WTC11 (cell line): ENCODE data around the gene RNF215. TPM values are rescaled to one million over a fixed set of nuclear protein-coding genes. Genes with fewer than 3 reads are reported as not detected.

Source experiments
- ATAC-seq: fragments of 200-7000 bp; cut with Tn5 transposase; 2 replicates; pipeline ENCODE4 v1.10.0; 2021; ENCODE audit warnings: mild to moderate bottlenecking, moderate library complexity
- CTCF ChIA-PET: fragments of 300-600 bp; sonication (Branson Sonifier 250); formaldehyde crosslinking; loops from one replicate; lab custom pipeline; 2021; ENCODE audit warnings: antibody characterized with exemption; lab: Charles Lee
- POLR2A ChIA-PET: fragments of 350-600 bp; sonication (Branson Sonifier 250); formaldehyde crosslinking; loops from one replicate; lab custom pipeline; 2021; ENCODE audit warnings: antibody characterized with exemption; lab: Charles Lee
- DNase-seq: peaks from one replicate; pipeline ENCODE4 v3.0.0; 2021; ENCODE audit warnings: low spot score
- H3K27ac Mint-ChIP-seq: 2 replicates; pipeline ENCODE4 v1.8.0; 2021; ENCODE audit warnings: mixed read lengths
- H3K27me3 Mint-ChIP-seq: 2 replicates; pipeline ENCODE4 v1.8.0; 2021; ENCODE audit warnings: low read depth, mild to moderate bottlenecking, moderate library complexity, mixed read lengths
- H3K36me3 Mint-ChIP-seq: 2 replicates; pipeline ENCODE4 v1.8.0; 2021; ENCODE audit warnings: mixed read lengths
- H3K4me1 Mint-ChIP-seq: 2 replicates; pipeline ENCODE4 v1.8.0; 2022; ENCODE audit warnings: mixed read lengths
- H3K4me3 Mint-ChIP-seq: 2 replicates; pipeline ENCODE4 v1.8.0; 2021; ENCODE audit warnings: mild to moderate bottlenecking, moderate library complexity, mixed read lengths
- H3K9me3 Mint-ChIP-seq: 2 replicates; pipeline ENCODE4 v1.8.0; 2021; ENCODE audit warnings: mixed read lengths
- AFF4 ChIP-seq: sonication (generic); formaldehyde crosslinking; IDR thresholded peaks from 2 replicates; pipeline ENCODE4 v1.8.1; 2023; ENCODE audit warnings: mild to moderate bottlenecking, missing genetic modification reagents, borderline replicate concordance
- CREM ChIP-seq: sonication (generic); formaldehyde crosslinking; IDR thresholded peaks from 2 replicates; pipeline ENCODE4 v1.8.1; 2022; ENCODE audit warnings: mild to moderate bottlenecking, missing genetic modification reagents, moderate library complexity
- ETV6 ChIP-seq: sonication (generic); formaldehyde crosslinking; IDR thresholded peaks from 2 replicates; pipeline ENCODE4 v1.8.1; 2022; ENCODE audit warnings: mild to moderate bottlenecking, missing genetic modification reagents
- FOXJ3 ChIP-seq: sonication (generic); formaldehyde crosslinking; IDR thresholded peaks from 2 replicates; pipeline ENCODE4 v1.9.0; 2021; ENCODE audit warnings: missing genetic modification reagents, mild to moderate bottlenecking, borderline replicate concordance
- PRRX2 ChIP-seq: fragments of 250-450 bp; sonication (Bioruptor Pico); IDR thresholded peaks from 2 replicates; pipeline ENCODE4 v1.8.0; 2021; ENCODE audit warnings: mild to moderate bottlenecking
- RORB ChIP-seq: fragments of 250-450 bp; sonication (Bioruptor Pico); IDR thresholded peaks from 2 replicates; pipeline ENCODE4 v1.9.0; 2021; ENCODE audit warnings: mild to moderate bottlenecking
- SOX15 ChIP-seq: fragments of 250-450 bp; sonication (Bioruptor Pico); IDR thresholded peaks from 2 replicates; pipeline ENCODE4 v1.9.0; 2021; ENCODE audit warnings: mild to moderate bottlenecking
- TEAD1 ChIP-seq: sonication (generic); formaldehyde crosslinking; IDR thresholded peaks from 2 replicates; pipeline ENCODE4 v1.8.0; 2022; ENCODE audit warnings: mild to moderate bottlenecking, missing genetic modification reagents
- ZNF263 ChIP-seq: sonication (generic); formaldehyde crosslinking; IDR thresholded peaks from 2 replicates; pipeline ENCODE4 v1.8.1; 2022; ENCODE audit warnings: low read depth, mild to moderate bottlenecking, moderate library complexity, missing genetic modification reagents
- ZNF423 ChIP-seq: fragments of 250-450 bp; sonication (Bioruptor Pico); IDR thresholded peaks from 2 replicates; pipeline ENCODE4 v2.1.2; 2022; ENCODE audit warnings: mild to moderate bottlenecking, moderate library complexity
- total RNA-seq: library from RNA; stranded (reverse); gene quantifications from 3 replicates; pipeline ENCODE4 v1.2.3, GENCODE V29; 2021
- TF ChIP-seq, protein P1 (sequence below): sonication (generic); formaldehyde crosslinking; IDR thresholded peaks from 2 replicates; pipeline ENCODE4 v1.8.0; 2022; ENCODE audit warnings: mild to moderate bottlenecking, missing genetic modification reagents
- TF ChIP-seq, protein P2 (sequence below): fragments of 250-450 bp; sonication (Bioruptor Pico); IDR thresholded peaks from 2 replicates; pipeline ENCODE4 v1.9.0; 2021; ENCODE audit warnings: moderate library complexity, mild to moderate bottlenecking, inconsistent platforms, borderline replicate concordance
- TF ChIP-seq, protein P3 (sequence below): sonication (generic); formaldehyde crosslinking; IDR thresholded peaks from 2 replicates; pipeline ENCODE4 v1.8.0; 2022; ENCODE audit warnings: mild to moderate bottlenecking, missing genetic modification reagents
- TF ChIP-seq, protein P4 (sequence below): sonication (generic); formaldehyde crosslinking; IDR thresholded peaks from 2 replicates; pipeline ENCODE4 v1.8.1; 2022; ENCODE audit warnings: low read depth, mild to moderate bottlenecking, moderate library complexity, missing genetic modification reagents, borderline replicate concordance
- TF ChIP-seq, protein P5 (sequence below): fragments of 250-450 bp; sonication (Bioruptor Pico); IDR thresholded peaks from 2 replicates; pipeline ENCODE4 v1.9.0; 2021; ENCODE audit warnings: mild to moderate bottlenecking

The RNF215 gene
- total RNA-seq, 1 experiment from 2014 or later: 25.4 TPM

- Mint-ChIP-seq H3K36me3 (no peaks in the 10 kb centered on the region), H3K27ac (no peak overlapping the region), H3K4me1 (0 out of 2 replicates have a peak, but pooled peaks cover 3% of the 10 kb centered on the region), H3K27me3 (no peaks in the 10 kb centered on the region), H3K9me3 (no peaks in the 10 kb centered on the region), H3K4me3 (no peak overlapping the region)
- TF ChIP-seq, protein P1, sequence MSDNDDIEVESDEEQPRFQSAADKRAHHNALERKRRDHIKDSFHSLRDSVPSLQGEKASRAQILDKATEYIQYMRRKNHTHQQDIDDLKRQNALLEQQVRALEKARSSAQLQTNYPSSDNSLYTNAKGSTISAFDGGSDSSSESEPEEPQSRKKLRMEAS: no peak
- TF ChIP-seq, protein P2, sequence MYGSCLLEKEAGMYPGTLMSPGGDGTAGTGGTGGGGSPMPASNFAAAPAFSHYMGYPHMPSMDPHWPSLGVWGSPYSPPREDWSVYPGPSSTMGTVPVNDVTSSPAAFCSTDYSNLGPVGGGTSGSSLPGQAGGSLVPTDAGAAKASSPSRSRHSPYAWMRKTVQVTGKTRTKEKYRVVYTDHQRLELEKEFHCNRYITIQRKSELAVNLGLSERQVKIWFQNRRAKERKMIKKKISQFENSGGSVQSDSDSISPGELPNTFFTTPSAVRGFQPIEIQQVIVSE (CRISPR knock-in tag): no peak
- TF ChIP-seq, protein P3, sequence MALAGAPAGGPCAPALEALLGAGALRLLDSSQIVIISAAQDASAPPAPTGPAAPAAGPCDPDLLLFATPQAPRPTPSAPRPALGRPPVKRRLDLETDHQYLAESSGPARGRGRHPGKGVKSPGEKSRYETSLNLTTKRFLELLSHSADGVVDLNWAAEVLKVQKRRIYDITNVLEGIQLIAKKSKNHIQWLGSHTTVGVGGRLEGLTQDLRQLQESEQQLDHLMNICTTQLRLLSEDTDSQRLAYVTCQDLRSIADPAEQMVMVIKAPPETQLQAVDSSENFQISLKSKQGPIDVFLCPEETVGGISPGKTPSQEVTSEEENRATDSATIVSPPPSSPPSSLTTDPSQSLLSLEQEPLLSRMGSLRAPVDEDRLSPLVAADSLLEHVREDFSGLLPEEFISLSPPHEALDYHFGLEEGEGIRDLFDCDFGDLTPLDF: no peak
- TF ChIP-seq FOXJ3 (CRISPR knock-in tag): no peak
- TF ChIP-seq PRRX2: no peak
- ATAC-seq: no peak
- DNase-seq: no peak
- POLR2A ChIA-PET: interaction anchor here (0.6 to 1.8 kb wide), 3 partner anchors 10 to 85 kb away, joined by 3 to 6 read pairs (median 4); partner anchors contain the start of genes CASTOR1, CCDC157 and SF3A1
- CTCF ChIA-PET: interaction anchor here (0.8 to 2.9 kb wide), 7 partner anchors 11 to 86 kb away, joined by 3 to 14 read pairs (median 6); partner anchors contain the start of gene RNF215
Measured at GRCh38 chr22:30373331-30374325, 13.6 kb downstream of the RNF215 start.

DNA sequence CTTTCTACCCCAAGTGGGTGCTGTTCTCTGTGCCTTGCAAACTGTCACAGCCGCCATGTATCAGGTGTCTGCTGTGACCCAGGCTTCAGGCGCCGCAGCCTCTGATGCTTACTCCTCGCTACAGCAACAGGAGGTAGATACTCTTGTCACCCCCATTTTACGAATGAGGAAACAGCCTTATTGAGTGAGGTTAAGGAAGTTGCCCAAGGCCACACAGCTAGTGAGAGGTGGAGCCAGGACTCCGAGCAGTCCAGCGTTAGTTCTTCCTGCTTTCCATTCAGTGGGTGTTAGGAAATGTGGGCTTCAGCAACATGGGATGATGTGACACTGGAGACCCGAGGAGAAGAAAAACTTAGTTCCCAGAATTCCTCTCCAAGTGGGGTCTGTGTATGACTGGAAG, 14.3 kb downstream of the RNF215 start:
- no peaks in the 10 kb centered on the region for H3K27me3 Mint-ChIP-seq
- DNase-seq (no peak), ATAC-seq (no peak)
- CTCF ChIA-PET: interaction anchor here (1.2 to 2.4 kb wide), 3 partner anchors 14 to 85 kb away, joined by 3 to 11 read pairs (median 4); partner anchors contain the start of gene RNF215
- TF ChIP-seq, protein P4, sequence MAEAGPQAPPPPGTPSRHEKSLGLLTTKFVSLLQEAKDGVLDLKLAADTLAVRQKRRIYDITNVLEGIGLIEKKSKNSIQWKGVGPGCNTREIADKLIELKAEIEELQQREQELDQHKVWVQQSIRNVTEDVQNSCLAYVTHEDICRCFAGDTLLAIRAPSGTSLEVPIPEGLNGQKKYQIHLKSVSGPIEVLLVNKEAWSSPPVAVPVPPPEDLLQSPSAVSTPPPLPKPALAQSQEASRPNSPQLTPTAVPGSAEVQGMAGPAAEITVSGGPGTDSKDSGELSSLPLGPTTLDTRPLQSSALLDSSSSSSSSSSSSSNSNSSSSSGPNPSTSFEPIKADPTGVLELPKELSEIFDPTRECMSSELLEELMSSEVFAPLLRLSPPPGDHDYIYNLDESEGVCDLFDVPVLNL (CRISPR knock-in tag): no peak
- TF ChIP-seq RORB (CRISPR knock-in tag) (no peak), SOX15 (CRISPR knock-in tag) (no peak), TEAD1 (CRISPR knock-in tag) (no peak), ZNF263 (CRISPR knock-in tag) (no peak), CREM (CRISPR knock-in tag) (no peak), ZNF423 (CRISPR knock-in tag) (no peak), AFF4 (CRISPR knock-in tag) (no peak), ETV6 (CRISPR knock-in tag) (no peak)
- TF ChIP-seq, protein P5, sequence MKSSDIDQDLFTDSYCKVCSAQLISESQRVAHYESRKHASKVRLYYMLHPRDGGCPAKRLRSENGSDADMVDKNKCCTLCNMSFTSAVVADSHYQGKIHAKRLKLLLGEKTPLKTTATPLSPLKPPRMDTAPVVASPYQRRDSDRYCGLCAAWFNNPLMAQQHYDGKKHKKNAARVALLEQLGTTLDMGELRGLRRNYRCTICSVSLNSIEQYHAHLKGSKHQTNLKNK (CRISPR knock-in tag): no peak
- POLR2A ChIA-PET: no interaction called here
- no peaks in the 10 kb centered on the region for H3K36me3 Mint-ChIP-seq
- no peaks in the 10 kb centered on the region for H3K9me3 Mint-ChIP-seq
- H3K27ac Mint-ChIP-seq: no peak overlapping the region
- no peak overlapping the region for H3K4me3 Mint-ChIP-seq
- H3K4me1 Mint-ChIP-seq: 0 out of 2 replicates have a peak, but pooled peaks cover 3% of the 10 kb centered on the region
